Tibial nerve (tissue), 4 donors: ENCODE results near the gene UVSSA. TPM values are rescaled to one million over a fixed set of nuclear protein-coding genes. Genes with fewer than 3 reads are reported as not detected.

Source experiments
- DNase-seq, 2 donors: peaks; one replicate each; pipeline ENCODE4 v3.0.0-alpha.2; 2019; ENCODE audit warnings: low spot score in 2 of 2
- H3K27ac ChIP-seq, 4 donors: fragments of 200-600 bp; sonication (generic) in 3 of 4; one replicate each; pipeline ENCODE4 v1.5.1; 2017 to 2019; ENCODE audit warnings: mild to moderate bottlenecking in 1 of 4
- H3K27me3 ChIP-seq, 2 donors: fragments of 200-600 bp; sonication (generic) in 1 of 2; one replicate each; pipeline versions ENCODE4 v1.5.1 to v1.6.0; 2017 to 2019
- H3K36me3 ChIP-seq, 3 donors: fragments of 200-600 bp; sonication (generic); one replicate each; pipeline ENCODE4 v1.5.1; 2018 to 2019
- H3K4me1 ChIP-seq, 4 donors: fragments of 200-600 bp; sonication (generic) in 3 of 4; one replicate each; pipeline ENCODE4 v1.5.1; 2017 to 2019
- H3K4me3 ChIP-seq, 4 donors: fragments of 200-600 bp; sonication (generic) in 3 of 4; one replicate each; pipeline ENCODE4 v1.5.1; 2017 to 2019; ENCODE audit warnings: mild to moderate bottlenecking in 1 of 4, moderate library complexity in 1 of 4
- H3K9me3 ChIP-seq, 4 donors: fragments of 200-600 bp; sonication (generic) in 3 of 4; one replicate each; pipeline ENCODE4 v1.5.1; 2017 to 2019
- EP300 ChIP-seq, 2 donors: sonication (generic); formaldehyde crosslinking; IDR thresholded peaks; one replicate each; pipeline ENCODE4 v1.6.1; 2017; ENCODE audit warnings: antibody characterized with exemption in 2 of 2, mild to moderate bottlenecking in 1 of 2
- POLR2A ChIP-seq, 2 donors: fragments of 450-650 bp; IDR thresholded peaks; one replicate each; pipeline ENCODE4 v1.6.1; 2017; ENCODE audit warnings: antibody characterized with exemption in 2 of 2, mild to moderate bottlenecking in 2 of 2, moderate library complexity in 2 of 2
- WGBS, 2 donors: methylation state at CpG; one replicate each; pipeline ENCODE4 v1.1.5; 2018; 5-methylcytosine and 5-hydroxymethylcytosine counted together
- total RNA-seq, 4 donors: library from RNA; depleted of rRNA; stranded (reverse); fragments of >200 nt; gene quantifications; one replicate each; pipeline ENCODE4 v1.1.0, GENCODE V29; 2016
- TF ChIP-seq, protein P1 (sequence below), 5 experiments: fragments of 200-600 bp in 3 of 5; fragments of 450-650 bp in 2 of 5; sonication (generic) in 3 of 5; IDR thresholded peaks; one replicate each; pipeline ENCODE4 v1.5.1; 2016 to 2019; ENCODE audit warnings: antibody characterized with exemption in 5 of 5, mild to moderate bottlenecking in 3 of 5, moderate library complexity in 2 of 5

The UVSSA gene
- total RNA-seq, 4 donors from 2014 or later = 29.8 to 72.0 (median 30.4) TPM

GRCh38 chr4:1398681-1399507, 51.9 kb downstream of the UVSSA start:
- WGBS, 2 donors = 94 to 95% methylated on average over 22 of the region's 22 CpGs
- Histone ChIP-seq H3K9me3 (peaks cover 0 to 19% (median 0%) of the 10 kb centered on the region in 4 donors), H3K27ac (no peak overlapping the region), H3K27me3 (peaks cover 0 to 35% of the 10 kb centered on the region in 2 donors), H3K4me3 (no peak overlapping the region), H3K36me3 (peaks cover 0 to 20% (median 0%) of the 10 kb centered on the region in 3 donors), H3K4me1 (peaks cover 0 to 19% (median 1%) of the 10 kb centered on the region in 4 donors)
- TF ChIP-seq EP300 (IDR thresholded peaks at IDR 0.05) (no peak), POLR2A (IDR thresholded peaks at IDR 0.05) (no peak)
- TF ChIP-seq, protein P1, sequence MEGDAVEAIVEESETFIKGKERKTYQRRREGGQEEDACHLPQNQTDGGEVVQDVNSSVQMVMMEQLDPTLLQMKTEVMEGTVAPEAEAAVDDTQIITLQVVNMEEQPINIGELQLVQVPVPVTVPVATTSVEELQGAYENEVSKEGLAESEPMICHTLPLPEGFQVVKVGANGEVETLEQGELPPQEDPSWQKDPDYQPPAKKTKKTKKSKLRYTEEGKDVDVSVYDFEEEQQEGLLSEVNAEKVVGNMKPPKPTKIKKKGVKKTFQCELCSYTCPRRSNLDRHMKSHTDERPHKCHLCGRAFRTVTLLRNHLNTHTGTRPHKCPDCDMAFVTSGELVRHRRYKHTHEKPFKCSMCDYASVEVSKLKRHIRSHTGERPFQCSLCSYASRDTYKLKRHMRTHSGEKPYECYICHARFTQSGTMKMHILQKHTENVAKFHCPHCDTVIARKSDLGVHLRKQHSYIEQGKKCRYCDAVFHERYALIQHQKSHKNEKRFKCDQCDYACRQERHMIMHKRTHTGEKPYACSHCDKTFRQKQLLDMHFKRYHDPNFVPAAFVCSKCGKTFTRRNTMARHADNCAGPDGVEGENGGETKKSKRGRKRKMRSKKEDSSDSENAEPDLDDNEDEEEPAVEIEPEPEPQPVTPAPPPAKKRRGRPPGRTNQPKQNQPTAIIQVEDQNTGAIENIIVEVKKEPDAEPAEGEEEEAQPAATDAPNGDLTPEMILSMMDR (IDR thresholded peaks at IDR 0.05) = no peak
- DNase-seq = peak in 1 of 2 donors; percentile 5

DNA sequence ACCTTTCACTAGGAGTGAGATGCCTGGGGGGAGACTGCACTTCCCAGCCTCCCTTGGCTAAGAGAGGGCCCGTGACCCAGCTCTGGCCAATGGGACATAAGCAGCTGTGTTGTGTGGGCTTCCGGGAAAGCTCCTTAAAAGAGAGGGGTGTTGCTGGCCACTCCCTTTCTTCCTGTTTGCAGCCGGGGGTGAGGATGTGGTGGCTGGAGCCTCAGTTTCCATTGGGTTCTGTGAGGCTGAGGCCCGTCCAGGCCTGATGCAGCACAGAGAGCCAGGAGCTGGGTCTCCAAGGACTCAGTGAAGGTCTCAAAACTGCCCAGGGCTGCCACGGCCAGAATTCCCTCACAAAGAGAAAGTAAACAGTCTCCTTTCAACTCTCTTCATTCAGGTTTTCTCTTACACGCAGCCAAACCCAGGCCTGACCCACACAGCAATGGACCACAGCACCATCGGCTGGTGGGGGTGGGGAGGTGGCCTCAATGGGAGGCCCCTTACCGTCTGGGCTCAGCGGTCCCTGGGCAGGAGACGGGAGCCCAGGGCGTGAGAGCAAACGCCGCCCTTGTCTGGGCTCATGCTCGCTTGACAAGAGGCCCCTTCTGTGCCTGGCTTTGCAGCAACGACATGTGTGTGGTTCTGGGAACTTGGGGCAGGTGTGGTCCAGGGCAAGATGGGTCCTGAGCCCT, 52.6 kb downstream of the UVSSA start:
- Histone ChIP-seq H3K36me3 (peaks cover 0 to 12% (median 0%) of the 10 kb centered on the region in 3 donors), H3K27me3 (peaks cover 2 to 43% of the 10 kb centered on the region in 2 donors), H3K4me1 (peaks cover 0 to 26% (median 3%) of the 10 kb centered on the region in 4 donors), H3K27ac (no peak overlapping the region), H3K9me3 (peaks cover 0 to 12% (median 0%) of the 10 kb centered on the region in 4 donors), H3K4me3 (no peak overlapping the region)
- 79 to 82% methylated on average over 9 to 14 of the region's 15 CpGs for WGBS, 2 donors
- TF ChIP-seq, protein P1 (IDR thresholded peaks at IDR 0.05) = no peak
- no peak for TF ChIP-seq POLR2A (IDR thresholded peaks at IDR 0.05)
- peak in 1 of 2 donors; percentile 5 for DNase-seq

DNA sequence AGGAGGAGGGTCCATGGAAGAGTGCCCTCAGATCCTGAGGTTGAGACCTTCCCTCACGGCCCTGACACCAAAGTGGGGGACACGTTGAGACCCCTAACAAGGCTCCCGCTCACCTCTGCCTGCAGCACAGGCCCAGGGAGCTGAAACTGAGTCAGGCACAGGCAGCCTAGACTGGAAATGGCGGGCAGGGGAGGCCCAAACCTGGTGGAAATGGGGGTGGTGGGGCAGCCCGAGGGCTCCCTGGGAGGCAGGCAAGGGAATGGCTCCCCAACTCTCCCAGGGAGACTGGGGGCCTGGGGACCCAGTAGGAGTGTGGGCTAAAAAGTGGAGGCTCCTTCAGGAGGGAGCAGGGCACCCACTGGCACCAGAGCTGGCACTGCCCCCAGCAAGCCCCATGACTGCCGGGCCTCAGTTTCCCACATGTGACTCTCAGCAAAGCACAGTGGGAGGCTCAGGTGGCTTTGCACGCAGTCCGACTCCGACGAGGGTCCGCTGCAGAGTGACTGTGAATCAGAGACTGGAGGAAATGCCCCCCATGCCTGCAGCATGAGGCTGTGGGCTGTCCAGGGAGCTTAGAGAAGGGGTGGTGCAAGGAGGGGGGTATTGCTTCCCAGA, 53.3 kb downstream of the UVSSA start:
- 85 to 87% methylated on average over 9 to 10 of the region's 11 CpGs for WGBS, 2 donors
- Histone ChIP-seq H3K27me3 (peaks cover 2 to 49% of the 10 kb centered on the region in 2 donors), H3K27ac (no peak overlapping the region), H3K9me3 (peaks cover 0 to 12% (median 0%) of the 10 kb centered on the region in 4 donors), H3K4me3 (no peak overlapping the region), H3K4me1 (peaks cover 0 to 33% (median 3%) of the 10 kb centered on the region in 4 donors), H3K36me3 (peaks cover 0 to 6% (median 0%) of the 10 kb centered on the region in 3 donors)
- no peak for DNase-seq
- TF ChIP-seq POLR2A (IDR thresholded peaks at IDR 0.05) (no peak), EP300 (IDR thresholded peaks at IDR 0.05) (no peak)
- TF ChIP-seq, protein P1 (IDR thresholded peaks at IDR 0.05) = no peak

- DNase-seq = no peak
Observed at GRCh38 chr4:1400831-1401408, 53.9 kb downstream of the UVSSA start.

More at GRCh38 chr4:1400831-1401408, 53.9 kb downstream of the UVSSA start:
- peaks cover 0 to 12% (median 0%) of the 10 kb centered on the region in 4 donors for H3K9me3 ChIP-seq
- WGBS, 2 donors = 33 to 38% methylated on average over 14 of the region's 14 CpGs
- H3K27ac ChIP-seq = no peak overlapping the region
- TF ChIP-seq EP300 (IDR thresholded peaks at IDR 0.05) (no peak), POLR2A (IDR thresholded peaks at IDR 0.05) (no peak)
- TF ChIP-seq, protein P1 (IDR thresholded peaks at IDR 0.05) = no peak
- no peaks in the 10 kb centered on the region for H3K36me3 ChIP-seq
- no peak overlapping the region for H3K4me3 ChIP-seq
- H3K4me1 ChIP-seq = peaks cover 0 to 39% (median 3%) of the 10 kb centered on the region in 4 donors
- H3K27me3 ChIP-seq = peaks cover 2 to 55% of the 10 kb centered on the region in 2 donors
